Lower lobe of right lung (tissue), 2 donors: ENCODE results near the gene GALNT11. TPM values are rescaled to one million over a fixed set of nuclear protein-coding genes. Genes with fewer than 3 reads are reported as not detected.
"Not testable (repeated sequence)": the region's sequence is repeated elsewhere in the genome, so short reads cannot be mapped to it uniquely, and the experiment has no call there.

Experiments used
- ATAC-seq, 2 donors: fragments of 200-7000 bp; cut with Tn5 transposase; one replicate each; pipeline ENCODE4 v1.9.1; 2020 to 2022; ENCODE audit warnings: mild to moderate bottlenecking in 2 of 2, moderate library complexity in 2 of 2
- DNase-seq: peaks from one replicate; pipeline ENCODE4 v3.0.0-alpha.2; 2020
- H3K27ac ChIP-seq: fragments of 200-600 bp; one replicate; pipeline ENCODE4 v1.8.0; 2022
- H3K27me3 ChIP-seq: fragments of 200-600 bp; one replicate; pipeline ENCODE4 v1.8.0; 2022; ENCODE audit warnings: low read depth
- H3K36me3 ChIP-seq: fragments of 200-600 bp; one replicate; pipeline ENCODE4 v1.8.0; 2022; ENCODE audit warnings: mild to moderate bottlenecking
- H3K4me1 ChIP-seq: fragments of 200-600 bp; one replicate; pipeline ENCODE4 v1.8.0; 2022
- H3K4me3 ChIP-seq: fragments of 200-600 bp; one replicate; pipeline ENCODE4 v1.8.0; 2022; ENCODE audit warnings: mild to moderate bottlenecking
- H3K9me3 ChIP-seq: fragments of 200-600 bp; one replicate; pipeline ENCODE4 v1.8.0; 2022
- CTCF ChIP-seq: fragments of 200-600 bp; IDR thresholded peaks from one replicate; pipeline ENCODE4 v1.8.0; 2022; ENCODE audit warnings: antibody characterized with exemption, mild to moderate bottlenecking
- intact Hi-C: fragments of 100-400 bp; cut with DNase I; formaldehyde crosslinking; loops from one replicate; pipeline ENCODE4 v1.11.0; 2022
- total RNA-seq: library from RNA; stranded (reverse); fragmentation: NEBNext Ultra II Directional; extraction: Animal tissue kit (Norgen Biotek cat#: 25700); gene quantifications from one replicate; pipeline ENCODE4 v1.2.1, GENCODE V29; 2021
- donor health status: DM: no; HTN: yes; CAD: no; lungs with severe emphysema.

The GALNT11 gene
- total RNA-seq, 1 donor from 2014 or later, result 39.6 TPM

DNA sequence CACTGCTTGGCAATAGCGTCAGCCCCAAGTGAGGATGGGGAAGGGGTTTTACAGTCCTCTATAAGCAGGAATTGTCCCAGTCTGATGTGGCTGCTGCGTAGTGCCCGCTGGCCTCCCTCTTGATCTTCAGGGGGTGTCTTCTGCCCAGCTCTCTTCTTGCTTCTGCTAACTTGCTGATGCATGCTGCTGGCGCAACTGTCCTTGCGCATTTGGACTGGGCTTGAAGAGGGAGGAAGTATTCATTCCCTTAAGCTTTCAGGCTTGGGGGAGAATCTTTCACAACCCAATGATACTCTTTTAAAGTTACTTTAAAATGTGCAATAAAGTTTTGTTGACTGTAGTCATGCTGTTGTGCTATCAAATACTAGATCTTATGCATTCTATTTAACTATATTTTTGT is 10.3 kb downstream of the GALNT11 start:
- Histone ChIP-seq H3K9me3 (peaks cover 30% of the 10 kb centered on the region), H3K27me3 (no peaks in the 10 kb centered on the region), H3K27ac (no peak overlapping the region), H3K36me3 (no peaks in the 10 kb centered on the region), H3K4me3 (no peak overlapping the region), H3K4me1 (peaks cover 5% of the 10 kb centered on the region)
- no peak for DNase-seq
- ATAC-seq, result peak in 1 of 2 donors; percentile 34
- TF ChIP-seq CTCF, result no peak
- intact Hi-C loops, result no loop called here

DNA sequence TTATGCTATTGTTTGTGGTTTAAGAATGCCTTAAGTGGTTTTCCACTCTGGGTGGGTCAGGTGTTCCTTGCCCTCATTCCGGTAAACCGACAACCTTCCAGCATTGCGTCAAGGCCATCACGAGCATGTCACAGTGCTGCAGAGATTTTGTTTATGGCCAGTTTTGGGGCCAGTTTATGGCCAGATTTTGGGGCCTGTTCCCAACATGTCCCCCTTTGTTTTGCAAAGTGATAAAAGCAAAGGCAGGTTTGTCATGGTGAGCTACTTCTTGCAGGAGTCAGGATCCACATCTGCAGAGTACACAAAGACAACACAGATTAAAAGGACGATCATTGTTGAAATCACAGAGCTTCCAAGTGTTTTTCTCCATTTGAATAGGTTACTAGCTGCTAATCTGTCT is 12.9 kb downstream of the GALNT11 start:
- ATAC-seq, intact Hi-C loops, H3K36me3 ChIP-seq, DNase-seq, H3K27me3 ChIP-seq, H3K4me3 ChIP-seq, H3K4me1 ChIP-seq, H3K27ac ChIP-seq: not testable (repeated sequence)
- H3K9me3 ChIP-seq, result peaks cover 30% of the 10 kb centered on the region

GRCh38 chr7:152043086-152043485 is 17.6 kb downstream of the GALNT11 start:
- ATAC-seq, H3K36me3 ChIP-seq, H3K4me3 ChIP-seq, H3K27ac ChIP-seq, H3K4me1 ChIP-seq, H3K27me3 ChIP-seq, intact Hi-C loops: not testable (repeated sequence)
- peaks cover 21% of the 10 kb centered on the region for H3K9me3 ChIP-seq
- peak; percentile 78 for DNase-seq

GRCh38 chr7:152044909-152045308 is 19.4 kb downstream of the GALNT11 start:
- H3K9me3 ChIP-seq, intact Hi-C loops, H3K36me3 ChIP-seq, DNase-seq, ATAC-seq, H3K4me3 ChIP-seq, H3K27ac ChIP-seq, H3K4me1 ChIP-seq, H3K27me3 ChIP-seq: not testable (repeated sequence)

GRCh38 chr7:152046531-152046930 is 21.1 kb downstream of the GALNT11 start:
- DNase-seq (no peak), ATAC-seq (no peak)
- peaks cover 8% of the 10 kb centered on the region for H3K9me3 ChIP-seq
- H3K27me3 ChIP-seq, result no peaks in the 10 kb centered on the region
- H3K4me3 ChIP-seq, result no peak overlapping the region
- H3K27ac ChIP-seq, result no peak overlapping the region
- intact Hi-C loops, result no loop called here
- no peaks in the 10 kb centered on the region for H3K36me3 ChIP-seq
- H3K4me1 ChIP-seq, result peaks cover 7% of the 10 kb centered on the region
- no peak for TF ChIP-seq CTCF

GRCh38 chr7:152048051-152048450 is 22.6 kb downstream of the GALNT11 start:
- intact Hi-C loops, result no loop called here
- no peaks in the 10 kb centered on the region for H3K27me3 ChIP-seq
- no peaks in the 10 kb centered on the region for H3K36me3 ChIP-seq
- no peak for TF ChIP-seq CTCF
- peaks cover 8% of the 10 kb centered on the region for H3K9me3 ChIP-seq
- H3K4me3 ChIP-seq, result no peak overlapping the region
- ATAC-seq (no peak), DNase-seq (no peak)
- H3K27ac ChIP-seq, result no peak overlapping the region
- H3K4me1 ChIP-seq, result peaks cover 7% of the 10 kb centered on the region

DNA sequence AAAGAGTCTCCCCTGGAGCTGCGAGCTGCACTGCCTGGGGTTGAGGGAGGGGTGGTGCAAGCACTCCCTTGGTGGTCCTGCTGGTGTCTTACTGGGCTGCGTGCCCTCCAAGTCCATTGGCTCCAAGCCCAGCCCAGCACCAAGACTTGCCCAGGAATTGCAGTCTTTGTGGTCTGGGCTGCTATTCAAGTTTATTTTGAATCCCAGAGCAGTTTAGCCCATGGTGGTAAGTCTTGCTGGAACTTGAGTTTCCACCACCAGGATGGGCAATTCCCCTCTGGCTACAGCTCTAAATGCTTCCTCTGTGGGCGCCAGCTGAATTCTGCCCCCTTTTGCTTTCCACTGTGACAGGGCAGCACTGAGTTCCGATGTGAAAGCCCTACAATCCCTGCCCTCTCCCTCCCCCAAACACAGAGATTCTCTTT is 25.1 kb downstream of the GALNT11 start:
- H3K27ac ChIP-seq, result no peak overlapping the region
- intact Hi-C loops, result no loop called here
- peak; percentile 9 to 19 for ATAC-seq

More for the DNA sequence above, 25.1 kb downstream of the GALNT11 start:
- Histone ChIP-seq H3K9me3 (no peaks in the 10 kb centered on the region), H3K36me3 (no peaks in the 10 kb centered on the region), H3K4me3 (no peak overlapping the region), H3K27me3 (no peaks in the 10 kb centered on the region), H3K4me1 (peaks cover 7% of the 10 kb centered on the region)
- no peak for TF ChIP-seq CTCF
- no peak for DNase-seq
